Stimulated activated CD8-positive, alpha-beta memory T cell treated with anti-CD3 and anti-CD28 coated beads, Interleukin-7, amount 100 ng/mL, for 1 hour (primary cell): Measurements from ENCODE around the gene CHPF2.

Experiments used
- DNase-seq, 2 donors: peaks; one replicate each; pipeline ENCODE4 v3.0.0-alpha.2; 2020; ENCODE audit warnings: low read depth in 2 of 2

The CHPF2 gene

GRCh38 chr7:151235091-151235787, 3.0 kb downstream of the CHPF2 start:
- DNase-seq: no peak

- no peak for DNase-seq
Measured at GRCh38 chr7:151236406-151236805, 4.1 kb downstream of the CHPF2 start.

GRCh38 chr7:151237244-151238189, 5.2 kb downstream of the CHPF2 start:
- DNase-seq: no peak

- DNase-seq: no peak
Measured at GRCh38 chr7:151238190-151238810, 6.0 kb downstream of the CHPF2 start.

GRCh38 chr7:151238924-151239836, 6.9 kb downstream of the CHPF2 start:
- DNase-seq: no peak

GRCh38 chr7:151239837-151240459, 7.7 kb downstream of the CHPF2 start:
- no peak for DNase-seq

- DNase-seq: no peak
Measured at GRCh38 chr7:151240536-151240935, 8.3 kb downstream of the CHPF2 start.

GRCh38 chr7:151240942-151241754, 8.9 kb downstream of the CHPF2 start:
- DNase-seq: no peak

- no peak for DNase-seq
Measured at GRCh38 chr7:151241755-151242096, 9.4 kb downstream of the CHPF2 start.

GRCh38 chr7:151242159-151243044, 10.1 kb downstream of the CHPF2 start:
- DNase-seq: no peak

GRCh38 chr7:151243045-151243349, 10.7 kb downstream of the CHPF2 start:
- DNase-seq: no peak

GRCh38 chr7:151243408-151244195, 11.3 kb downstream of the CHPF2 start:
- DNase-seq: no peak

- DNase-seq: no peak
Measured at GRCh38 chr7:151244196-151244840, 12.0 kb downstream of the CHPF2 start.

- DNase-seq: no peak
Measured at GRCh38 chr7:151244841-151245346, 12.6 kb downstream of the CHPF2 start.

- peak in 1 of 2 donors; percentile 31 for DNase-seq
Measured at GRCh38 chr7:151245360-151246101, 13.2 kb downstream of the CHPF2 start.

- DNase-seq: no peak
Measured at GRCh38 chr7:151246102-151246850, 14.0 kb downstream of the CHPF2 start.
